Thyroid gland (tissue), 4 donors: ENCODE data around the gene CSRNP3.

ENCODE experiments used
- POLR2A ChIP-seq, 2 donors: fragments of 450-650 bp; IDR thresholded peaks; one replicate each; pipeline ENCODE4 v1.6.1; 2017; ENCODE audit warnings: antibody characterized with exemption in 2 of 2, mild to moderate bottlenecking in 2 of 2, moderate library complexity in 1 of 2
- TF ChIP-seq, protein P1 (sequence below), 6 experiments: fragments of 200-600 bp in 3 of 6; fragments of 450-650 bp in 3 of 6; sonication (generic) in 3 of 6; IDR thresholded peaks; one replicate each; pipeline ENCODE4 v1.5.1; 2016 to 2019; ENCODE audit warnings: antibody characterized with exemption in 6 of 6, mild to moderate bottlenecking in 2 of 6, inconsistent platforms in 1 of 6, moderate library complexity in 1 of 6

DNA sequence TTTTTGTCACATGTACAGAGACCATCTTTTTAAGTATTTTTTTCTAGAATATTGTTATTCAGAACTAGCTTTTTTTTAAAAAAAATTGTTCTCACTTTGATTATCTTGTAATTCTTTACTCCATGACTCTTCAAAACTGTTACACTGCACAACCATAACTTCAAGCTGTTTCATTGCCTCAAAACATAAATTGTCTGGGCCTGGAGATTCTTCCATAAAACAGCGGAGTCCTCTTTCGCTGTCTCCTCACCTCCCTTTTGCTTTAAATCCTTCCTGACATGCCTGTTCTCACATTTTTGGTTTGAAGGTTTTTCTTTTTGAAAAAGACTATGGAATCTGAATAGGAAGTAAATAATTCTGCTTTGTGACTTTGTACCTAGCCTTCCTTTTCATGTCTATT, 197.9 kb downstream of the CSRNP3 start:
- TF ChIP-seq, protein P1, sequence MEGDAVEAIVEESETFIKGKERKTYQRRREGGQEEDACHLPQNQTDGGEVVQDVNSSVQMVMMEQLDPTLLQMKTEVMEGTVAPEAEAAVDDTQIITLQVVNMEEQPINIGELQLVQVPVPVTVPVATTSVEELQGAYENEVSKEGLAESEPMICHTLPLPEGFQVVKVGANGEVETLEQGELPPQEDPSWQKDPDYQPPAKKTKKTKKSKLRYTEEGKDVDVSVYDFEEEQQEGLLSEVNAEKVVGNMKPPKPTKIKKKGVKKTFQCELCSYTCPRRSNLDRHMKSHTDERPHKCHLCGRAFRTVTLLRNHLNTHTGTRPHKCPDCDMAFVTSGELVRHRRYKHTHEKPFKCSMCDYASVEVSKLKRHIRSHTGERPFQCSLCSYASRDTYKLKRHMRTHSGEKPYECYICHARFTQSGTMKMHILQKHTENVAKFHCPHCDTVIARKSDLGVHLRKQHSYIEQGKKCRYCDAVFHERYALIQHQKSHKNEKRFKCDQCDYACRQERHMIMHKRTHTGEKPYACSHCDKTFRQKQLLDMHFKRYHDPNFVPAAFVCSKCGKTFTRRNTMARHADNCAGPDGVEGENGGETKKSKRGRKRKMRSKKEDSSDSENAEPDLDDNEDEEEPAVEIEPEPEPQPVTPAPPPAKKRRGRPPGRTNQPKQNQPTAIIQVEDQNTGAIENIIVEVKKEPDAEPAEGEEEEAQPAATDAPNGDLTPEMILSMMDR (IDR thresholded peaks at IDR 0.05), result no peak
- no peak for TF ChIP-seq POLR2A (IDR thresholded peaks at IDR 0.05)
